ENCODE data around the gene LIMS3. TPM values are rescaled to one million over a fixed set of nuclear protein-coding genes. Genes with fewer than 3 reads are reported as not detected.
"Not testable (repeated sequence)": the region's sequence is repeated elsewhere in the genome, so short reads cannot be mapped to it uniquely, and the experiment has no call there.

LIMS3 gene
- total RNA-seq, 3 donors from 2014 or later (not counting 1 experiment from before 2014, with no cell fraction given): 0.31 to 0.48 (median 0.33) TPM

DNA sequence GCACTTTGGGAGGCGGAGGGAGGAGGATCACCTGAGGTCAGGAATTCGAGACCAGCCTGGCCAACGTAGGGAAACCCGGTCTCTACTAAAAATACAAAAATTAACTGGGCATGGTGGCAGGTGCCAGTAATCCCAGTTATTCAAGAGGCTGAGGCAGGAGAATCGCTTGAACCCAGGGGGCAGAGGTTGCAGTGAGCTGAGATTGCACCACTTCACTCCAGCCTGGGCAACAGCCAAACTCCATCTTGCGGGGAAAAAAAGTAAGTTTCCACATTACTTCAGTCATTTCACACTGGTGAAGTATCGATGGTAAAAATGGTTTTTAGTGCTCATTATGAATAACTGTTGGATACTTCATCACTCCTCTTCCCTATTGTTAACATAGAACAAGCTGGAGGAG lies 16.1 kb downstream of the LIMS3 start:
- H3K4me3 ChIP-seq (ENCODE audit: low read length); H3K27ac ChIP-seq (ENCODE audit: low read length); H3K9me3 Mint-ChIP-seq; H3K36me3 Mint-ChIP-seq; H3K27me3 Mint-ChIP-seq (ENCODE audit: low read depth in 2 of 2); H3K9me3 ChIP-seq (ENCODE audit: control insufficient read depth, insufficient read depth, low read length); H3K27ac Mint-ChIP-seq; H3K27me3 ChIP-seq (ENCODE audit: control insufficient read depth, insufficient read depth, low read length); H3K4me1 Mint-ChIP-seq; ATAC-seq; intact Hi-C loops (cut with micrococcal nuclease); H3K4me1 ChIP-seq (ENCODE audit: control insufficient read depth, insufficient read depth, low read length); DNase-seq; H3K4me3 Mint-ChIP-seq; H3K36me3 ChIP-seq (ENCODE audit: control insufficient read depth, insufficient read depth, low read length): not testable (repeated sequence)
- no CpG with 5 or more reads among the region's 7 CpGs for WGBS (ENCODE audit: insufficient coverage)

DNA sequence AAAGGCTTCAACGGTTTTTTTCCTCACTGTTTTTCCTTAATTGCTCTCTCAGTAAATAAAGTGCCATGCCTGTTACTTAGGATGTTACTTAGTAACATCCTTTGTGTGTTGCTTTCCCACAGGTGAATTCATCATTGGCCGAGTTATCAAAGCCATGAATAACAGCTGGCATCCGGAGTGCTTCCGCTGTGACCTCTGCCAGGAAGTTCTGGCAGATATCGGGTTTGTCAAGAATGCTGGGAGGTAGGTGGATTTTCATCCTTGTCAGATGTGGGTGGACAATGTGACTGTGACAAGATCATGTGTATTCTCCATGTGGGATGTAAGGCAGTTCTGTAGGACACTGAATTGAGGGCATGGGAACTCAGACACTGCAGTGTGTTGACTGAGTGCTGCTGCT lies 17.3 kb downstream of the LIMS3 start:
- intact Hi-C loops (cut with micrococcal nuclease); H3K4me3 ChIP-seq (ENCODE audit: low read length); ATAC-seq; H3K4me3 Mint-ChIP-seq; H3K9me3 ChIP-seq (ENCODE audit: control insufficient read depth, insufficient read depth, low read length); H3K4me1 Mint-ChIP-seq; DNase-seq; H3K27me3 ChIP-seq (ENCODE audit: control insufficient read depth, insufficient read depth, low read length); H3K9me3 Mint-ChIP-seq; H3K27ac Mint-ChIP-seq; H3K36me3 Mint-ChIP-seq; H3K4me1 ChIP-seq (ENCODE audit: control insufficient read depth, insufficient read depth, low read length); H3K27me3 Mint-ChIP-seq (ENCODE audit: low read depth in 2 of 2); H3K27ac ChIP-seq (ENCODE audit: low read length); H3K36me3 ChIP-seq (ENCODE audit: control insufficient read depth, insufficient read depth, low read length): not testable (repeated sequence)
- no CpG with 5 or more reads among the region's 5 CpGs for WGBS (ENCODE audit: insufficient coverage)

DNA sequence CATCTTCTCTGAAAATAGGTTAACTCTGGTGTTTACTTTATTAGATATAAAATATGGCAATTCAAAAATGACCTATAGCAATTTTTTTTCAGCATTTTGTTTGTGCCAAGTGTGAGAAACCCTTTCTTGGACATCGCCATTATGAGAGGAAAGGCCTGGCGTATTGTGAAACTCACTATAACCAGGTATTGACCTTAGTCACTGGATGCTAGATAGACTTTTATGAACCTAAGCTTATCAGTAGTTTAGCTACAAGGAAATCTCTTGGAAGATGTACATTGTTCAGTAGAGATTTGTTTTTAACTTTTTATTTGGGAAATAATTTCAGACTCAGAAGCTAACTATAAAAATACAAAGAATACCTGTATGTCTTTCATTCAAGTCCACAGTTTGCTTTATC lies 21.7 kb downstream of the LIMS3 start:
- WGBS (ENCODE audit: insufficient coverage): no CpG with 5 or more reads among the region's 2 CpGs
- intact Hi-C loops (cut with micrococcal nuclease); H3K4me3 Mint-ChIP-seq; H3K27ac ChIP-seq (ENCODE audit: low read length); H3K36me3 ChIP-seq (ENCODE audit: control insufficient read depth, insufficient read depth, low read length); H3K9me3 Mint-ChIP-seq; H3K27me3 Mint-ChIP-seq (ENCODE audit: low read depth in 2 of 2); H3K4me1 Mint-ChIP-seq; H3K27ac Mint-ChIP-seq; H3K27me3 ChIP-seq (ENCODE audit: control insufficient read depth, insufficient read depth, low read length); DNase-seq; H3K4me1 ChIP-seq (ENCODE audit: control insufficient read depth, insufficient read depth, low read length); H3K4me3 ChIP-seq (ENCODE audit: low read length); ATAC-seq; H3K36me3 Mint-ChIP-seq; H3K9me3 ChIP-seq (ENCODE audit: control insufficient read depth, insufficient read depth, low read length): not testable (repeated sequence)

DNA sequence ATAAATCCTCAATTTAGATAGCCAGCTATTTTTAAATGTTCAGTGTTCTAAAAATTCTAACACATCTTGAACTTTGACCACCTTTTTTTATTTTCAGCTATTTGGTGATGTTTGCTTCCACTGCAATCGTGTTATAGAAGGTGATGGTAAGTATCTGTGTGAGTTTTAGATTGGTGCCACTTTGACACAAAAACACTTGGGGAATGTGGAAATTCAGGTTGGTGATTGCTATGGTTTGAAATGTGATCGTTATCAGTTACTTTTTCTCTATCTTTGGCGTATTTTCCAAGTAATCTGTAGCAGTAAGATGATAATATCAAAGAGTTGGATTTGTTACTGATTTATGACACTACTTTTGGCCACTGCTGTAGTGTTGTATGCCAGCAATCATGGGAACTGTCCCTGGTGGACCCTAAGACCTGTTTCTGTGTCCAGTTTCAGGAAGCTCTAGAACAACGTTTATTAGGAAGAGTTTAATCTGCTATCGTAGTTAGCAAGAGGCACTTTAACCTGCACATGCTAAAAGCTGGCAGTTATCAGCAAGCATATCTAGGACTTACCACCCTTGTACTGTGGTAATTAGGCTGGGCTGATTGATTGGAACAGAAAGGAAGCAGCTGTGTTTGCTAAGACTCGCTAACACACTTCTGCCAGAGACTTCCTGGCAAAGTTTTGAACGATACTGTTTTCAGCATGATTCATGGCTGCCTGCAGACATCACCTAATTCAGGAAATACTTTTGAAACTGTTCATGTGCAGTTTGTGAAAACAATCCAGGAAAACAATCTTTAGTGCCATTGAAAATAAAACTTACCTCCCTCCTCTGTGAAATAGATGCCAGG lies 23.3 kb downstream of the LIMS3 start:
- H3K9me3 Mint-ChIP-seq; H3K9me3 ChIP-seq (ENCODE audit: control insufficient read depth, insufficient read depth, low read length); H3K36me3 ChIP-seq (ENCODE audit: control insufficient read depth, insufficient read depth, low read length); H3K36me3 Mint-ChIP-seq; H3K27me3 Mint-ChIP-seq (ENCODE audit: low read depth in 2 of 2); H3K4me3 ChIP-seq (ENCODE audit: low read length); H3K4me1 ChIP-seq (ENCODE audit: control insufficient read depth, insufficient read depth, low read length); DNase-seq; H3K27ac Mint-ChIP-seq; H3K27me3 ChIP-seq (ENCODE audit: control insufficient read depth, insufficient read depth, low read length); intact Hi-C loops (cut with micrococcal nuclease); H3K27ac ChIP-seq (ENCODE audit: low read length); ATAC-seq; H3K4me3 Mint-ChIP-seq; H3K4me1 Mint-ChIP-seq: not testable (repeated sequence)
- no CpG with 5 or more reads among the region's 7 CpGs for WGBS (ENCODE audit: insufficient coverage)

DNA sequence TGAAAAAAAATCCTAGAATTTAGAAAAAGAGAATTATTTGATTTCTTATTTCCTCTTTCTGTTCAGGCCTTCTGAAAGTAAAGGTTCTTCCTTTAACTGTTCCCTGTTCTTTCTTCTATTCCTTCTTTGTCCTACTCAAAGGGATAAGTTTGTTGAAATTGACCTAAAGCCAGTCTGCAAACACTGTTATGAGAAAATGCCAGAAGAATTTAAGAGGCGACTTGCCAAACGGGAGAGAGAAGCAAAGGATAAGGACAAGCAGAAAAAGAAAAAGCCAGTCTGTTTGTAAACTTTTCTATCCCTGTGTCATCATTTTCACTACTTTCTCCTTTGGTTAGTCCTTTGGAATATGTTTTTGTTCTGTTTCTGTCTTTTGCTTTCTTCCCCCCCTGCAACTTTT lies 26.0 kb downstream of the LIMS3 start:
- H3K4me1 ChIP-seq (ENCODE audit: control insufficient read depth, insufficient read depth, low read length); intact Hi-C loops (cut with micrococcal nuclease); DNase-seq; H3K4me3 Mint-ChIP-seq; H3K27me3 ChIP-seq (ENCODE audit: control insufficient read depth, insufficient read depth, low read length); H3K36me3 Mint-ChIP-seq; ATAC-seq; H3K27ac Mint-ChIP-seq; H3K4me3 ChIP-seq (ENCODE audit: low read length); H3K4me1 Mint-ChIP-seq; H3K9me3 ChIP-seq (ENCODE audit: control insufficient read depth, insufficient read depth, low read length); H3K27me3 Mint-ChIP-seq (ENCODE audit: low read depth in 2 of 2); H3K27ac ChIP-seq (ENCODE audit: low read length); H3K9me3 Mint-ChIP-seq; H3K36me3 ChIP-seq (ENCODE audit: control insufficient read depth, insufficient read depth, low read length): not testable (repeated sequence)
- no CpG with 5 or more reads among the region's 2 CpGs for WGBS (ENCODE audit: insufficient coverage)

DNA sequence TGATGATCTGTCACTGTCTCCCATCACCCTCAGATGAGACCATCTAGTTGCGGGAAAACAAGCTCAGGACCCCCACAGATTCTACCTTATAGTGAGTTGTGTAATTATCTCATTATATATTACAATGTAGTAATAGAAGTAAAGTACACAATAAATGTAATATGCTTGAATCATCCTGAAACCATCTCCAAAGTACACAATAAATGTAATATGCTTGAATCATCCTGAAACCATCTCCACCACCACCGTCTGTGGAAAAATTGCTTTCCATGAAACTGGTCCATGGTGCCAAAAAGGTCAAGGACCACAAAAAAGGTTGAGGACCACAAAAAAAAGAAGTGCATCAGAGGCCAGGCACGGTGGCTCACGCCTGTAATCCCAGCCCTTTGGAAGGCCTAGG lies 29.3 kb downstream of the LIMS3 start:
- H3K9me3 ChIP-seq (ENCODE audit: control insufficient read depth, insufficient read depth, low read length); H3K36me3 ChIP-seq (ENCODE audit: control insufficient read depth, insufficient read depth, low read length); H3K4me3 Mint-ChIP-seq; H3K4me3 ChIP-seq (ENCODE audit: low read length); intact Hi-C loops (cut with micrococcal nuclease); H3K27me3 ChIP-seq (ENCODE audit: control insufficient read depth, insufficient read depth, low read length); H3K27ac Mint-ChIP-seq; H3K4me1 ChIP-seq (ENCODE audit: control insufficient read depth, insufficient read depth, low read length); H3K36me3 Mint-ChIP-seq; H3K27me3 Mint-ChIP-seq (ENCODE audit: low read depth in 2 of 2); DNase-seq; H3K9me3 Mint-ChIP-seq; ATAC-seq; H3K27ac ChIP-seq (ENCODE audit: low read length); H3K4me1 Mint-ChIP-seq: not testable (repeated sequence)
- WGBS (ENCODE audit: insufficient coverage): no CpG with 5 or more reads among the region's 4 CpGs

DNA sequence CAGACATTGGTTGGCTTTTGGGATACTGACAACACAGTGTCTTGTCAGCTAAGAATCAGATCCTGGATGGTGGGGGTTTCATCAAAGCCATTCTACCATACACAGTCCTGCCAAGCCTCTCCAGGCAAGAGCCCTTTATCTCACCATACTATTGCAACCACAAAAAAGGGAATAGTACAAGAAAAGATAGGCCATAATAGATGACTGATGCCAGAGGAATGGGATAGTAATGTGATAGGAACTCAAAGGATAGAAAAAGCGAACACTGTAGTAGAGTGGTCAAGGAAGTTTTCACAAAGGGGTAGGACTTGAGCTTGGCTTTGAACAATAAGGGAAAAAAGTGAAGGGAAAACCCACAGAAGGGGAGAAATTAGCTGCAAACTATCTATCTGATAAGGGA lies 30.7 kb downstream of the LIMS3 start:
- intact Hi-C loops (cut with micrococcal nuclease); H3K4me1 Mint-ChIP-seq; DNase-seq; H3K4me3 ChIP-seq (ENCODE audit: low read length); H3K27me3 Mint-ChIP-seq (ENCODE audit: low read depth in 2 of 2); H3K4me3 Mint-ChIP-seq; H3K27ac ChIP-seq (ENCODE audit: low read length); H3K27me3 ChIP-seq (ENCODE audit: control insufficient read depth, insufficient read depth, low read length); H3K36me3 Mint-ChIP-seq; H3K27ac Mint-ChIP-seq; H3K36me3 ChIP-seq (ENCODE audit: control insufficient read depth, insufficient read depth, low read length); H3K9me3 Mint-ChIP-seq; H3K9me3 ChIP-seq (ENCODE audit: control insufficient read depth, insufficient read depth, low read length); ATAC-seq; H3K4me1 ChIP-seq (ENCODE audit: control insufficient read depth, insufficient read depth, low read length): not testable (repeated sequence)
- WGBS (ENCODE audit: insufficient coverage): no CpG with 5 or more reads among the region's 1 CpG

DNA sequence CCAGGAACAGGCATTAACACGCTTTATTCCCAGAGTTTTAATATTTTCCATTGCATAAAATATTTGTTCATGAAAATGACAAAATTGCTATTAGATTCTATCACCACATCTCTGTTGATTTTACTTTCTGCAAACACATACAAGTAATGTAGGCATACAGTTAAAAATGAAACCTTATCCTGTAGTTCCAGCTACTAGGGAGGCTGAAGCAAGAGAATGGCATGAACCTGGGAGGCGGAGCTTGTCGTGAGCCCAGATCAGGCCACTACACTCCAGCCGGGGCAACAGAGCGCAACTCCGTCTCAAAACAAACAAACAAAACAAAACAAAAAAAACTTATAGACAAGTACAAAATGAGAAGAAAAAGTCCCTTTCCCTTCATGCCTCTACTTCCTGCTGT lies 38.0 kb downstream of the LIMS3 start:
- H3K9me3 Mint-ChIP-seq; ATAC-seq; H3K36me3 ChIP-seq (ENCODE audit: control insufficient read depth, insufficient read depth, low read length); H3K27ac Mint-ChIP-seq; H3K4me3 ChIP-seq (ENCODE audit: low read length); H3K27me3 Mint-ChIP-seq (ENCODE audit: low read depth in 2 of 2); H3K9me3 ChIP-seq (ENCODE audit: control insufficient read depth, insufficient read depth, low read length); DNase-seq; H3K4me1 Mint-ChIP-seq; H3K36me3 Mint-ChIP-seq; H3K27ac ChIP-seq (ENCODE audit: low read length); H3K4me3 Mint-ChIP-seq; H3K27me3 ChIP-seq (ENCODE audit: control insufficient read depth, insufficient read depth, low read length); intact Hi-C loops (cut with micrococcal nuclease); H3K4me1 ChIP-seq (ENCODE audit: control insufficient read depth, insufficient read depth, low read length): not testable (repeated sequence)
- no CpG with 5 or more reads among the region's 6 CpGs for WGBS (ENCODE audit: insufficient coverage)

Measured in natural killer cell (primary cell).